Measurements from ENCODE around the gene KIAA1671.

The KIAA1671 gene

DNA sequence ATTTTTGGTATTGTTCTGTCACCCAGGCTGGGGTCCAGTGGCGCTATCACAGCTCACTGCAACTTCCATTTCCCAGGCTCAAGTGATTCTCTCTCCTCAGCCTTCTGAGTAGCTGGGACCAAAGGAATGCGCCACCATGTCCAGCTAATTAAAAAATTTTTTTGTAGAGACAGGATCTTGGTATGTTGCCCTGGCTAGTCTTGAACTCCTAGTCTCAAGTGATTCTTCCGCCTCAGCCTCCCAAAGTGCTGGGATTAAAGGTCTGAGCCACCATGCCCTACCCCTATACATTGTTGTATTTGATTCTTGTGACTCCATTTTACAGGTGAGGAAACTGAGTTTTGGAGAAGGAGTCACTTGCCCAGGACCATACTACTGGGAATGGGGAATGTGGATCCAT is 11.9 kb downstream of the KIAA1671 start:
- no peak overlapping the region for H3K4me3 ChIP-seq (ENCODE audit: low read depth, low read length)
- TF ChIP-seq, protein P1, sequence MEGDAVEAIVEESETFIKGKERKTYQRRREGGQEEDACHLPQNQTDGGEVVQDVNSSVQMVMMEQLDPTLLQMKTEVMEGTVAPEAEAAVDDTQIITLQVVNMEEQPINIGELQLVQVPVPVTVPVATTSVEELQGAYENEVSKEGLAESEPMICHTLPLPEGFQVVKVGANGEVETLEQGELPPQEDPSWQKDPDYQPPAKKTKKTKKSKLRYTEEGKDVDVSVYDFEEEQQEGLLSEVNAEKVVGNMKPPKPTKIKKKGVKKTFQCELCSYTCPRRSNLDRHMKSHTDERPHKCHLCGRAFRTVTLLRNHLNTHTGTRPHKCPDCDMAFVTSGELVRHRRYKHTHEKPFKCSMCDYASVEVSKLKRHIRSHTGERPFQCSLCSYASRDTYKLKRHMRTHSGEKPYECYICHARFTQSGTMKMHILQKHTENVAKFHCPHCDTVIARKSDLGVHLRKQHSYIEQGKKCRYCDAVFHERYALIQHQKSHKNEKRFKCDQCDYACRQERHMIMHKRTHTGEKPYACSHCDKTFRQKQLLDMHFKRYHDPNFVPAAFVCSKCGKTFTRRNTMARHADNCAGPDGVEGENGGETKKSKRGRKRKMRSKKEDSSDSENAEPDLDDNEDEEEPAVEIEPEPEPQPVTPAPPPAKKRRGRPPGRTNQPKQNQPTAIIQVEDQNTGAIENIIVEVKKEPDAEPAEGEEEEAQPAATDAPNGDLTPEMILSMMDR (IDR thresholded peaks at IDR 0.05; ENCODE audit: low read depth, low read length) = no peak

DNA sequence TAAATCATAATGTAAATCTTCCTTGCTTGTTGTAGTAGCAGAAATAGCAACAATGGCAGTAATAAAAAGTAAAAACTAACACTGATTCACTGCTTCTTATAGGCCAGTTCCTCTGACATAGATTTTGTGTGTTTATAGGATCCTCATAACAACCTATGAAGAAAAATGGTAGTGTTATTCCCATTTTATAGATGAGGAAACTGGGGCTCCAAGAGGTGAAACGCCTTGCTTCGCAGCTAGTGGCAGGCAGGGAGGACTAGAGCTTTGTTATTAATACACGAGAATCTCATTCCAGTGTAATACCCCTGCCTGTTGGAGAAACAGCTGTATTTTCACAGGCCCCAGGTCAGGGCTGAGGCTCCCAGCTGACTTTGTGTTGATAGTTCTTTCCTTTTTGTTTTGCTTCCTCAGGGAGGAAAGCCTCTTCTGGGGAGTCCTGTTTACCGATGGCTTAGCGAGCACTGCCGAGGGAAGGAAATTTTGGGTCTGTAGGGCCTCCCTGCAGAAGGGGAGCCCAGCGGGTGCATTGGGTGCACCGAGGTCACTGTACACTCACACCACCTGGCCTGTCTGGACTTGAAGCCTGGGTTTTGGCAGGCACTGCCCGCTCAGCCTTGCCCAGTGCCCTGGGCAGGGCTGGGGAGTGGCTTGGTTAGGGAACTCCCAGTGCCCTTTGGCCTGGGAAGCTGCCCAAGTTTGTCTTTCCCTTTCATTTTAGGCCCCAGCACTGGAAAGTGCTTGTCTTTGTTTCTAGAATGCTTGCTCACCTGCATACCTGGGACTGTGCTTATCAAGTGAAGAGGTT is 13.5 kb downstream of the KIAA1671 start:
- TF ChIP-seq, protein P1 (IDR thresholded peaks at IDR 0.05; ENCODE audit: low read depth, low read length) = no peak
- no peak overlapping the region for H3K4me3 ChIP-seq (ENCODE audit: low read depth, low read length)

DNA sequence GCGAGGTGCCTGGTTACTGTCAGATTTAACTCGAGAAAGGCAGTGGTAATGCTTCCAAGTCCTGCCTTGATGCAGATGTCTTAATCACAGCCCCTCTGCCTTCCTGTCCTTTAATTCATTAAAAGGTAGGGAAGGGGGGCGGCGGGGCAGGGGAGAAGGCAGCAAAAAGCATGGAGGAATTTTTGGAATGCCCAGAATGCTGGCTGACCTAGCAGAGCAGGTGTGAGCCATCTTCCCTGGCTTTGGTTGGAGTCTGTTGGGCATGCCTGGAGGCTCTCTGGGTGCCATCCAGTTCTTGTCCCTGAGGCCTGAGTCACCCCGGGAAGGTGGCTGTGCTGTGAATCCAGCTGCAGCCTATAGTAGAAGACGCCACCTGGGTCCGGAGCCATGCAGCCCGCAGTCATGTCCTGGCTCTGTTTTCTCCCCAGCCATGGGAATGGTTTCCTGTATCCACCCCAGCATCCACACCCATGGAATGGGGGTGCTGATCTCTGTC is 15.6 kb downstream of the KIAA1671 start:
- H3K4me3 ChIP-seq (ENCODE audit: low read depth, low read length) = no peak overlapping the region
- TF ChIP-seq, protein P1 (IDR thresholded peaks at IDR 0.05; ENCODE audit: low read depth, low read length) = no peak

DNA sequence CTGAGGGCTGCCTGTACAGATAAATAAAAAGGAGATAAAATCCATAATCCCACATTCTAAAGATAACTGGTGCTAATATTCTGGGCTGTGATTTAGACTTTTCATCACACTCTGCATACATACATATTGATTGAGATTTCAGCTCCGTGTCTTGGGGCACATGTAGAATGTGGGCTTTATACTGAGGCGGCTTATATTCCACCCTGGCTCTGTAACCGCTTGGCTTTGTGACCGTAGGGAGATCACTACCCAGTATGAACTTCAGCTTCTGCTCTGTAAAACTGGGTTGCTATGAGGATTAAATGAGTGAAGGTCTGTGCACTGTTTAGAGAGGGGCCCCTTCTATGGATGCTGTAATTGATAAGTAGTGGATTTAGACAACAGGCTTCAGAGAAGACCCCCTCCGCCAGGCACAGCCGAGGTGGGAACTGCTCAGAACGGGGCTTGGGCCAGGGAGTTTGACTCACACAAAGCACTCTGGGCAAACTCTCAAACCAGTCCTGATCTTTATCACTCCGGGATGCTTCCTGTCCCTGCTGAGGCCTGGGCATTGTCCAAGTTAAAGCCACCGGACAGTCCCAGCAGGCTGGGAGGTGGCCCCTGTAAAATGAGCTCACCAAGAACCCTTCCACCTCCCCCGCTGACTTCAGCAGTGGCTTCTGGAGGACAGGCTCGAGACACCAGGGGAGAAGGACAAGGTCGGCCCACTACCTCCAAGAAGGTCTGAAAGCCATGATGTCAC is 17.2 kb downstream of the KIAA1671 start:
- TF ChIP-seq, protein P1 (IDR thresholded peaks at IDR 0.05; ENCODE audit: low read depth, low read length) = no peak
- H3K4me3 ChIP-seq (ENCODE audit: low read depth, low read length) = no peak overlapping the region

DNA sequence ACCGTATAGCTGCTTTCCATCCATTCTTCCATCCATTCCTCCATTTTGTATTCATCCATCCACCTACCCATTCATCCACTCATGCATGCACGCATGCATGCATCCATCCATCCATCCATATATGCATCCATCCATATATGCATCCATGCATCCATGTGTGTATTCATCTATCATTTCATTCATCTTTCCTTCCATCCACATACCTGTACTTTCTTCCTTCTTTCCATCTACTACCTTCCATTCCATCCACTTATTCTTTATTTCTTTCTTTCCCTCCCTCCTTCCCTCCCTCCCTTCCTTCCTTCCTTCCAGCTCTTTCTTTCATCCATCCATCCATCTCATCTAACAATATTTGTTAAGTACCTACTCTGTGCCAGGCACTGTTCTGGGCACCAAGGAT is 19.9 kb downstream of the KIAA1671 start:
- TF ChIP-seq, protein P1 (IDR thresholded peaks at IDR 0.05; ENCODE audit: low read depth, low read length) = no peak
- no peak overlapping the region for H3K4me3 ChIP-seq (ENCODE audit: low read depth, low read length)

DNA sequence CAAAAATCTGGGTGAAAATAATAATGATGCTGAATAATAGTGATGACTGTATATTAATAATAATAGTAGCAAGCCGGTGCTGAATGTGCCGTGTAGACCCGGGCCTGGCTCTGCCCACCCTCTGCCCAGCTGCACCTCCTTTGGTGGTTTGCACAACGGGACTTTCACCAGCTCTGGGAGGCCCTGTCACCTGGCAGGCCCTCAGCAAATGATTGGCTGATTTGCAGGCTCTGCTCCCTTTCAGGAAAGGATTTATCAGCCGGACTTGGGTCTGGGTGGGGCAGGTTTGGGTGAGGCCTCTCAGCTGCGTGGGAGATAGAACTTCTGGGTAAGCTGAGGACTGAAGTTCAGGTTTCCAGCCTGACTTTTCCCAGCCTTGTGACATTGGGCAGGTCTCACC is 21.4 kb downstream of the KIAA1671 start:
- H3K4me3 ChIP-seq (ENCODE audit: low read depth, low read length) = no peak overlapping the region
- TF ChIP-seq, protein P1 (IDR thresholded peaks at IDR 0.05; ENCODE audit: low read depth, low read length) = no peak

DNA sequence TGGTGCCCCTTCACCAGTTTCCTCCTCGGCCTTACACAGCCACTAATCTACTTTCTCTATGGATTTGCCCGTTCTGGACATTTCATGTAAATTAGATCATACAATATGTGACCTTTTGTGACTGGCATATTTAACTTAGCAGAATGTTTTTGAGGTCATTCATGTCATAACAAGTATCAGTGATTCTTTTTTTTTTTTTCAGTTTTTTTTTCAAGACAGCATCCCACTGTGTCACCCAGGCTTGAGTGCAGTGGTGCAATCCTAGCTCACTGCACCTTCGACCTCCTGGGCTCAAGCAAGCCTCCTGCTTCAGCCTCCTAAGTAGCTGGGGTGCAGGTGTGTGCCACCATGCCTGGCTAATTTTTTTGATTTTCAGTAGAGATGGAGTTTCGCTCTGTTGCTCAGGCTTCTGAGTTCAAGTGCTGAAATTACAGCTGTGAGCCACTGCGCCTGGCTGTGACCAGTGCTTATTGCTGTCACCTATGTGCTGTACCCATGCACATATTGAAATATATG is 22.7 kb downstream of the KIAA1671 start:
- TF ChIP-seq, protein P1 (IDR thresholded peaks at IDR 0.05; ENCODE audit: low read depth, low read length) = no peak
- no peak overlapping the region for H3K4me3 ChIP-seq (ENCODE audit: low read depth, low read length)

Data from WI38 (cell line).